T follicular helper cell (primary cell): Measurements from ENCODE around the gene NCAM1.

Experiments
- DNase-seq: peaks from one replicate; pipeline ENCODE4 v3.0.0-alpha.2; 2020; ENCODE audit warnings: low read depth

The NCAM1 gene

GRCh38 chr11:113251281-113251680, 290.1 kb downstream of the NCAM1 start:
- no peak for DNase-seq

DNA sequence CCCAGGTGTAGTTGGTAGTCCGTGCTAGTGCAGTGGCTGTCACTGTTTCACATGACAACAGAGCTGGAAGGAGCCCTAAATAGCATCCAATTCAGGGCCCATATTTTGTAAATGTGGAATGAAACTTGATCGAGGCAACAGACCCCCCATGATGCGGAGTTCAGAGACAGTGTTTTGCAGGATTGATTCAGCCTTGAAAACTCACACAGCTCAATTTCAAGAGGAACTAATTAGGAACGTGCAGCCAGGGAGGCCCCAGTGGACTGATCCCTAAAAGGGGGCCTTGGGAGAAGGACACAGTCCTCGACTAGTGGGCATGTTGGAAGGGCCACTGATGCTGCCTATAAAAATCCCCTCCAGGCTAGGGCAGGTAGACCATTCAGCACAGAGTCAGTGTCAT, 292.2 kb downstream of the NCAM1 start:
- DNase-seq = no peak

DNA sequence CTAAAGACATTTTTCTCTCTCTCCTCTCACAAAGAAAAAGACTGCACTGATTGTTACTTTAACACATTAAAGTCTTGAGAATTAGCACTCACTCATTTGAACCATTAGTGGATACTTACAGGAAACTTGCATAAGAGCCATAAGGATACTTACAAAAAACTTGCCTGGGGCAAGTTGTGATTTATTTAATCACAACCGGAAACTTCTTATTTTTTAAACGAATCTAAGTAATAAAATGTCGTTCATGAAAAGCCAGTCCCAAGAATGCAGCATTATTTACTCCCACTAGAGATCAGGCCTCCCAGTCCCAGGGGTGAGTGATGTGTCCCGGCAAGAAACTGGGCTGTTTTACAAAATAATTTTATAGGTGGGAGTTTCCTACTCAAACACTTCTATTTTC, 293.9 kb downstream of the NCAM1 start:
- DNase-seq = no peak

DNA sequence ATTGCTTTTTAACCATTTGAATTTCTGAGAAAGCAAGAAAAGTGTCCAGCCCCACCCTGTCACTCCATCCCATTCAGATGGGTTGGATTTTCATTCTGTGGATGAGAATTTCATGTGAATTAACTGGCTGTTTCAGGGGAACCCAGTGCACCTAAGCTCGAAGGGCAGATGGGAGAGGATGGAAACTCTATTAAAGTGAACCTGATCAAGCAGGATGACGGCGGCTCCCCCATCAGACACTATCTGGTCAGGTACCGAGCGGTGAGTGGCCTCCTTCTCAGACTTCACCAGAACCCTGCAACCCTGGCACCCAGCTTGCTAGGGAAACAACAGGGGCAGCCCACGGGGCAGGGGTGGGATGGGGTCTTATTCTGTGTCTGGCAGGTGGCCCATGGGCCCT, 294.5 kb downstream of the NCAM1 start:
- DNase-seq = no peak

DNA sequence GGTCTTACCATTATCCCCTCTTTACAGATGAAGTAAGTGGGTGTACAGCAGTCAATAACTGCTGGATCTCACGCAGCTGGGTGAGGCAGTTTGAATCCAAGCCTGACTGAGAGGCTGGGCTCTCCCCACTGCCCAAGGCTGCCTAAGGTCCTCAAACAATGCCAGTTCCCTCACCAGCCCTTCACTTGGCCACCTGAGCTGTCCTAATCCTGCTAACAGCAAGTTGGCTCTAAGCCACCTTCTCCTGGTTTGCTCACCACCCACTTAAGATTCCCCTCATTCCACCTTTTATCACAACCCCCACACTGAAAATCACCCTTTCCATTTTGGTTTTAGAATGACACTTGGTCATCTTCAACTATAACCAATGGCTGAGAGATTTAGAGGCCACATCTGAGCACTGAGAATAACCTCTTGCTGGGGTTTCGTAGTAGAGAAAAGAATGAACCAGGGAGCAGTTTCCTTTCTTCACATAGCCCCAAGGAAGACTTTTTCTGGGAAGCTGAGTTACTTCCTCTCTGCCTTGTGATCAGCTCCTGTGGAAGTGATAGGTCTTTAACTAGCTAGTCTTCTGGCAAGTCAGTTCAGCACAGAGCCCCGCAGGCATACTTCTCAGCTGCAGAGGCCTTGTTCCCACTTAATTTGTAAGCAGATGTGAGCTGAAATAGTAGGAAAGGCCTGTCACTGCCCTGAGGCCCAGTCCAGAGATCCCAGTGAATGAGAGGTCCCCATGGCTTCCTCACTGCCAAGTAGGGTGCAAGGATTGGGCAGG, 295.4 kb downstream of the NCAM1 start:
- no peak for DNase-seq

GRCh38 chr11:113260096-113260425, 298.8 kb downstream of the NCAM1 start:
- no peak for DNase-seq

GRCh38 chr11:113260541-113260940, 299.3 kb downstream of the NCAM1 start:
- no peak for DNase-seq

- no peak for DNase-seq
Measured at GRCh38 chr11:113261709-113262475, 300.7 kb downstream of the NCAM1 start.

- DNase-seq = no peak
Measured at GRCh38 chr11:113262594-113262993, 301.4 kb downstream of the NCAM1 start.

DNA sequence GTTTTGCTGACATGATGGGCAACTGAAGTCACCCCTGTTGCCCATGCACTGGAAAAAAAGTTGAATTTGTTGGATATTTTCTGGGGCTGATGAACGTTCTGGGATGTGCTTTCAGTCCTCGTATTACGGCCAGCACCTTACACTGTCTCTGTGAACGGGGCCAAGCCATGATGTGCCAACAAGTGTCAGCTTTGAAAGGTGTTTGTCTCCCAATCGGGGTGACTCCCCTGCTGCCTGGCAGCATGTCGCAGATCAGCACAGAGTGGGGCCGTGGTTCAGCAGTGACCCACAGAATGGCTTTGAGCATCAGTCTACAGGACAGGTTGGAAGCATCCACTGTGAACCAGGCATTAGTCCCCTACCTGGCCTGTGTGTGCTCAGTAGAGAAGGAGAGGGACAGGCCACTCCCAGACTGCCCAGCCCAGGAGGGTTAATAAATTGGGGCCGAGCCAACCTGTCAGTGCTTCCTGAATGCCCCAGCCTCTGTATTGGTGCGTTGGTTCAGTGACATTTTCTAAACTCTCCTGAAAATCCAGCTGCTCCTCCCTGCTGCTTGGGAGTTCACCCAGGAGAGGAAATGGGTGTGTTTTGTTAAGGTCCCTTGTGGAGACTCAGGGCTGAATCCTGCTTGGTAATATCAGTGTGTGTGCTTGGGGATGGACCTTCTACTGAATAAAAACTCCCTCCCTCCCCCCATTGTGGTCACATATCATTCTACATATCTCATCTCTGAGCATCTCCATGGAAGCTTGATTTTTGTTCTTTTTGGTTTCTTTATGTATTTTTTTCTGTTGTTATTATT, 302.4 kb downstream of the NCAM1 start:
- no peak for DNase-seq

DNA sequence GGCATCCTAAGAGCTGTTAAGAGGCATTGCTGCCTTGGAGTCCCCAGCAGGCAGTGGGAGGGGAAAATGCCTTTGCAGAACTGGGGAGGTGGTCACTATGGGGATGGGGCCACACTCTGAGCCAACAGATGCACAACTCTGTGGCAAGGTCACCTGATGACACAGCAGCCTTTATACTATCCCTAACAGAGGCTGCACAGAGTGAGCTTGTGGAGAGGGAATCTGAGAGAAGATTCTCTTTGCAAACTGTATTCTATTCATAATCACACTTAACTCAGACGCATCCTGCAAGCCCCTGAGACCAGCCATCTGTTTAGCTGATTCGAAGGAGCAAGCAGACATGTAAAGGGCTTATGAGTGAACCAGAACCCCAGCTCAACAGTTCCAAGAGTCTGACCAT, 304.1 kb downstream of the NCAM1 start:
- no peak for DNase-seq

DNA sequence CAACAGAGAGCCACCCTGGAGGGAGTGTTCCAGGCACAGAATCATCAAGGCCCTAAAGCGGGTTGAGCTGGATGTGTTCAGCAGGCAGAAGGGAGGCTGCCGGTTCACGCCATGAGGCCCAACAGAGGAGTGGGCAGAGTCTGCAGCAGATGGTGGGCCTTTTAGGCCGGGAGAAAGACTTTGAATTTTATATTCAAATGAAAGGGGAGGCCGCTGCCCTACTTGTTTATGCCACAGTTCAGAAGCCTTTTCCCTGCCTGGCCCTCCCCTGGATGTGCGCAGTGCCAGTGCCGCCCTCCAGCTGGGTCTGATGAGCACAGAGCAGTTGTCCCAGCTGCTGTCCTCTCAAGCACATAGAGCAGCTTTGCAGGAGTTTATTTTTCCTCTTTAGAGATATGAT, 306.3 kb downstream of the NCAM1 start:
- DNase-seq = no peak

GRCh38 chr11:113269096-113269495, 307.9 kb downstream of the NCAM1 start:
- no peak for DNase-seq

DNA sequence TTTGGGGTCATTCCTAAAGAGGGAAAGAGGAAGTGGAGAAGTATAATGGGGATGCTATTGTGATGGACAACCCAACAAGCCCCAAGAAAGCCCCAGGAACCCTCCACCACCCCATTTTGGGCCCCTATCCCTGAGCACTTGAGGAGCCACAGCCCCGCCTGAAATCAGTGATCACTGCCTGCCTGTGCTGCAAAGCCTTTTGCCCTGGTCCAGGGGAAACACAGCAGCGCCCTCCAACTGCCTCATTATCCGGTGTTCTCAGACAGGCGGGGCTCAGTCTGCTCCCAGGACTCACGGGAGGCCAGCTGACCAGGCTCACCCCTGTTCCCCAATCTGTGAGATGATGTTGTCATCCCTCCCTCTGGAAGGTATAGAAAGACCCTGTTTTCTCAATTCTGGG, 308.4 kb downstream of the NCAM1 start:
- DNase-seq = no peak

- DNase-seq = no peak
Measured at GRCh38 chr11:113270080-113270479, 308.9 kb downstream of the NCAM1 start.

- DNase-seq = no peak
Measured at GRCh38 chr11:113271551-113272245, 310.5 kb downstream of the NCAM1 start.

DNA sequence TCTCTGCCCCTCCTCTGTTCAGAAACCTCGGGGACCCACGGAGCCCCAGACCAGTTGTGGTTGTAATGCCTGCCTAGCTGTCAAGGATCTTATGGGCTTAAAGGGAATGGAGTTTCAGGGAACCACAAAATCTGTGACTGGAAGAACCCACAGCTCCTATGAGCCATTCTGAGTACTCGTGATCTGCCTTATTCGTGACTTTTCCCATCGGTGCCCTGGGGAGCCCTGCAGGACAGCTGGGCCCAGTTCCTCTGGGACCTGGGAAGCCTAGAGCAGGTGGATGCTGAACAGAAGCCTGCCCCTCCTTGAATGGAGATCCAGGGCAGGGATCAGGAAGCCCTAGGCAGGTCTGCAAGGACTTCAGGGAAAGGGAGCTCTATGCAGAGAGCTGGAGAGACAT, 311.1 kb downstream of the NCAM1 start:
- no peak for DNase-seq

DNA sequence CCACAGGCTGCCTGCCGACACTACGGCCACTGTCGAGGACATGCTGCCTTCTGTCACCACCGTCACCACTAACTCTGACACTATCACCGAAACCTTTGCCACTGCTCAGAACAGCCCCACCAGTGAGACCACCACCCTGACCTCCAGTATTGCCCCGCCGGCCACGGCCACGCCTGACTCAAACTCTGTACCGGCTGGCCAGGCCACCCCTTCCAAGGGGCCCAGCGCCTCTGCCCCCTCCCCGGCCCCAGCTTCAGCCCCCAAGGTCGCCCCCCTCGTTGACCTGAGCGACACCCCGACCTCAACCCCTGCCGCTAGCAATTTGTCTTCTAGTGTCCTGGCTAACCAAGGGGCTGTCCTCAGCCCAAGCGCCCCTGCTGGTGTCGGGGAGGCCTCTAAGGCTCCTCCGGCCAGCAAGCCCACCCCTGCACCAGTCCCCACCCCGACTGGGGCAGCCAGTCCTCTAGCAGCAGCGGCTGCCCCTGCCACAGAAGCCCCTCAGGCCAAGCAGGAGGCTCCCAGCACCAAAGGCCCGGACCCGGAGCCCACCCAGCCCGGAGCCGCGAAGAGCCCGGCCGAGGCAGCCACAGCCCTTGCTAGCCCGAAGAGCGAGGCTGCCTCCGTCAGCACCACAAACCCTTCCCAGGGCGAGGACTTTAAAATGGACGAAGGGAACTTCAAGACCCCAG, 311.9 kb downstream of the NCAM1 start:
- DNase-seq = no peak

DNA sequence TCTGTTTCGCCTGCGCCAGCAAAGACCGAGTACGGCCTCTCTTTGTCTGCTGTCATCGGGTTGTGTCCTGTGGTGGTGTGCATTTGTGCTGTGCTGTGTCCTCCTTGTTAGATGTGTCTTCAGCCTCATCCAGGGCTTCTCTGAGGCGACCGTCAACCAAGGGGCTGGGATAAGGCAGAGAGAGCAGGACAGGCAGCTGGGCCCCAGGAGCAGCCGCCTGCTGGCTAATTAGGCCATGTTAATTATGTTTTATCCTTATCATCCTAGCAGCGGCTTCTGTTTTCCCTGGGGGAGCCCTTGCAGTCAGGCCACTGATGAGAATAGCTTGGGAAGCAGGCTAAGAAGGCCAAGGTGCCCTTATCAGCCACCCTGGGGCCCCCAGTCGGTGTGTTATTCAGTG, 312.5 kb downstream of the NCAM1 start:
- no peak for DNase-seq

GRCh38 chr11:113274713-113275582, 313.7 kb downstream of the NCAM1 start:
- no peak for DNase-seq

- DNase-seq = no peak
Measured at GRCh38 chr11:113275602-113276001, 314.4 kb downstream of the NCAM1 start.
